Measurements from ENCODE around the gene GREB1. TPM values are rescaled to one million over a fixed set of nuclear protein-coding genes. Genes with fewer than 3 reads are reported as not detected.

GREB1 gene
- polyA plus RNA-seq, 1 of the 3 experiments (the other 2 are of a cell fraction), result 2.9 TPM

DNA sequence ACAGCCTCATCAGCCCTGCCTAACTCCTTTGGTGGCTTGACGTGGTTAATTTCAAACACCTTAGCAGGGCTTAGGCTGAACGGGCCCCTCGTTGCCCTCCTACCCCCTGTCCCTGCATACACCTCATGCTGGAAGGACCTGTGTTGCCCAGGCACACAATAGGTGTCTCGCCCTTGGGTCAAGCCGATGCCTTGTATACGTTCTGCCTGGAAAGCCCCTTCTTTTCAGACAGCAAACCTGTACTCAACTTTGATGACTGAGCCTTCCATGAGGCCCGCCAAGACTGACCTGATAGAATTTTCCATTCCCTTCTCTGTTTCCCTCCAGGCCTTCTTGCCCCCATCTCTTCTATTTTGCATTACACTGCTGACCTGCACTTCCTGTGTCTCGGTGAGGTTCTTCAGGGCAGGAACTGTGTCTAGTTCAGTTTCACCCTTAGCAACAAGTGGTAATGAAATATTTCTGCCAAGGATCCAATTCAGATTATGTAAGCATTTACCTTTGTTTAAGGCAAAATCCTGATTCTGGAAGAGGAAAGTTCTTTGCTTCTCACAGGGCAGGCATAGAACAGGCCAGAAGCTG lies 7.9 kb downstream of the GREB1 start:
- no peaks in the 10 kb centered on the region for H3K9me3 ChIP-seq
- ChIA-PET POLR2A (no interaction called here), CTCF (interaction anchor here (5.2 kb wide), 1 partner anchor 42 kb away, joined by 34 read pairs; no protein-coding TSS in a partner anchor)
- H3K27ac ChIP-seq (ENCODE audit: low read depth in 2 of 2, low read length in 1 of 2), result no peak overlapping the region
- H3K9me2 ChIP-seq, result no peaks in the 10 kb centered on the region
- no peaks in the 10 kb centered on the region for H3K36me3 ChIP-seq (replicated peaks in 1 of 2; ENCODE audit: control insufficient read depth in 1 of 2, insufficient read depth in 2 of 2, low read length in 1 of 2)
- 66% methylated on average over 8 of the region's 8 CpGs for WGBS (ENCODE audit: low lambda C conversion rate)
- H3K4me1 ChIP-seq (ENCODE audit: control insufficient read depth in 1 of 2, insufficient read depth in 2 of 2, low read depth in 1 of 2, low read length in 1 of 2), result peaks cover 0 to 30% of the 10 kb centered on the region in 2 experiments; a peak in 1 of 4 replicates
- H3K4me3 ChIP-seq (ENCODE audit: low read depth in 2 of 2, low read length in 1 of 2), result no peak overlapping the region
- no peak overlapping the region for H3K4me2 ChIP-seq
- no peak for TF ChIP-seq MXI1 (IDR thresholded peaks at IDR 0.05; ENCODE audit: low read depth, low read length)
- H4K20me1 ChIP-seq (ENCODE audit: insufficient read depth), result no peaks in the 10 kb centered on the region
- no peak for DNase-seq
- peaks cover 16% of the 10 kb centered on the region; the same call in 1 of the 2 replicates for H3K27me3 ChIP-seq (ENCODE audit: insufficient read depth)
- H3F3A ChIP-seq (replicated peaks; ENCODE audit: insufficient read depth), result no peaks in the 10 kb centered on the region
- no peak overlapping the region for H2AFZ ChIP-seq (ENCODE audit: low read depth)
- no peaks in the 10 kb centered on the region for H3K79me2 ChIP-seq (ENCODE audit: insufficient read depth)
- no peak overlapping the region for H3K9ac ChIP-seq

DNA sequence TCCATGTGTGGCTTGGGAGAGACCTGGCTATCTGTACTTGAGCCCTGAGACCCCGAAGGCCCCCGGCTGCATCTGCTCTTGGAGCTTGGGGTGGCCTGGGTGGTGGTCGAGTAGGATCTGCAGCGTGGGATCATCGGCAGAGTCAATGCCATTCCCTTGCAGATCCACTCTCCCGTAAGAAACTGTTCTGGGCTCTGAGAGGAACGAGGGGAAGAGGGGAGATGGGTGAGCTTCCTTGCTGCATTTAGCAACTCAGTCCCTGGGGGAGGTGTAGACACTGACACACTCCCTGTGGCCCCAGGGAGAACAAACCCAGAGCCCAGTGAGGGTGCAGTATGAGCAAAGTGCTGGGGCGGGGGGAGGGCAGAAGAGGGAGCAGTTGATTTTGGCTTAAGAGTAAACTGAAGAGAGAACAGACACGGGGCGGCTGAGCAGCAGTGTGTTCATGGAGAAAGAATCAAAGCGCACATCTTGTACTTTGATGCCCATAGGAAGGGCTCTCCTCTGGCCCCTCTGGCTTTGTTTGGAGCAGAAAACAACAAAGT lies 8.5 kb downstream of the GREB1 start:
- Histone ChIP-seq H3K27ac (ENCODE audit: low read depth in 2 of 2, low read length in 1 of 2) (no peak overlapping the region), H3K4me1 (ENCODE audit: control insufficient read depth in 1 of 2, insufficient read depth in 2 of 2, low read depth in 1 of 2, low read length in 1 of 2) (peaks cover 0 to 30% of the 10 kb centered on the region in 2 experiments; a peak in 1 of 4 replicates), H3K79me2 (ENCODE audit: insufficient read depth) (no peaks in the 10 kb centered on the region), H4K20me1 (ENCODE audit: insufficient read depth) (no peaks in the 10 kb centered on the region), H3K36me3 (replicated peaks in 1 of 2; ENCODE audit: control insufficient read depth in 1 of 2, insufficient read depth in 2 of 2, low read length in 1 of 2) (no peaks in the 10 kb centered on the region), H3K9me2 (no peaks in the 10 kb centered on the region), H2AFZ (ENCODE audit: low read depth) (no peak overlapping the region), H3K27me3 (ENCODE audit: insufficient read depth) (peaks cover 16% of the 10 kb centered on the region; the same call in 1 of the 2 replicates), H3F3A (replicated peaks; ENCODE audit: insufficient read depth) (no peaks in the 10 kb centered on the region), H3K4me2 (no peak overlapping the region), H3K9me3 (no peaks in the 10 kb centered on the region), H3K4me3 (ENCODE audit: low read depth in 2 of 2, low read length in 1 of 2) (no peak overlapping the region), H3K9ac (no peak overlapping the region)
- no peak for DNase-seq
- 76% methylated on average over 11 of the region's 11 CpGs for WGBS (ENCODE audit: low lambda C conversion rate)
- no peak for TF ChIP-seq CHD2 (IDR thresholded peaks at IDR 0.05; ENCODE audit: low read length, partially characterized antibody)
- no peak for TF ChIP-seq TAF1 (IDR thresholded peaks at IDR 0.05; ENCODE audit: borderline replicate concordance, low read depth, low read length)
- no peak for TF ChIP-seq EZH2phosphoT487 (IDR thresholded peaks at IDR 0.05; ENCODE audit: borderline replicate concordance, low read depth)
- no peak for TF ChIP-seq RFX5 (IDR thresholded peaks at IDR 0.05; ENCODE audit: low read length)
- TF ChIP-seq FOXM1 (IDR thresholded peaks at IDR 0.05; ENCODE audit: low read depth), result no peak
- no peak for TF ChIP-seq USF2 (IDR thresholded peaks at IDR 0.05; ENCODE audit: borderline replicate concordance, low read depth, low read length)
- no peak for TF ChIP-seq YY1 (IDR thresholded peaks at IDR 0.05; ENCODE audit: low read depth)
- TF ChIP-seq, protein P1, sequence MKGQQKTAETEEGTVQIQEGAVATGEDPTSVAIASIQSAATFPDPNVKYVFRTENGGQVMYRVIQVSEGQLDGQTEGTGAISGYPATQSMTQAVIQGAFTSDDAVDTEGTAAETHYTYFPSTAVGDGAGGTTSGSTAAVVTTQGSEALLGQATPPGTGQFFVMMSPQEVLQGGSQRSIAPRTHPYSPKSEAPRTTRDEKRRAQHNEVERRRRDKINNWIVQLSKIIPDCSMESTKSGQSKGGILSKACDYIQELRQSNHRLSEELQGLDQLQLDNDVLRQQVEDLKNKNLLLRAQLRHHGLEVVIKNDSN (IDR thresholded peaks at IDR 0.05; ENCODE audit: borderline replicate concordance, low read depth), result no peak
- TF ChIP-seq FOXJ3 (CRISPR knock-in tag; IDR thresholded peaks at IDR 0.05), result no peak
- no peak for TF ChIP-seq POLR2AphosphoS5 (IDR thresholded peaks at IDR 0.05; ENCODE audit: low read depth, low read length)
- no peak for TF ChIP-seq GABPA (IDR thresholded peaks at IDR 0.05; ENCODE audit: low read depth)
- ChIA-PET POLR2A (no interaction called here), CTCF (interaction anchor here (1.1 to 5.2 kb wide), 2 partner anchors 7 to 41 kb away, joined by 3 to 34 read pairs; no protein-coding TSS in a partner anchor)
